ENCODE measurements around the gene FAM78A.
"Not testable (repeated sequence)": the region's sequence is repeated elsewhere in the genome, so short reads cannot be mapped to it uniquely, and the experiment has no call there.

Gene FAM78A

DNA sequence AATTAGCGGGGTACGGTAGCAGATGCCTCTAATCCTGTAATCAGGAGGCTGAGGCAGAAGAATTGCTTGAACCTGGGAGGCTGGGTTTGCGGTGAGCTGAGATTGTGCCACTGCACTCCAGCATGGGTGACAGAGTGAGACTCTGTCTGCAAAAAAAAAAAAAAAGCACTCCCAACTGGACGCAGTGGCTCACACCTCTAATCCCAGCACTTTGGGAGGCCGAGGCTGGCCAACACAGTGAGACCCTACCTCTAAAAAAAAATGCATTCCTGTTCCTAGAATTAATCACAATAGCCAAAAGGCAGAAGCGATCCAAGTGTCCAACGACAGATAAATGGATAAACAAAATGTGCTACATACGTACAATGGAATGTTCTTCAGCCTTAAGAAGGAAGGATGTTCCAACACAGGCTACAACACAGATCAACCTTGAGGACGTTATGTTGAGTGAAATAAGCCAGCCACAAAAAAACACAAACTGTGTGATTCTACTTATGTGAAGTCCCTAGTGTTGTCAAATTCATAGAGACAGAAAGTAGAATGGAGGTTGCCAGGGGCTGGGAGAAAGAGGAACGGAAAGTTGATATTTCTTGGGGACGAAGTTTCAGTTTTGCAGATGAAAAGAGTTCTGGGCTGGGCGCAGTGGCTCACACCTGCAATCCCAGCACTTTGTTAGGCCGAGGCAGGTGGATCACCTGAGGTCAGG, 13.8 kb downstream of the FAM78A start:
- no peak for DNase-seq

DNA sequence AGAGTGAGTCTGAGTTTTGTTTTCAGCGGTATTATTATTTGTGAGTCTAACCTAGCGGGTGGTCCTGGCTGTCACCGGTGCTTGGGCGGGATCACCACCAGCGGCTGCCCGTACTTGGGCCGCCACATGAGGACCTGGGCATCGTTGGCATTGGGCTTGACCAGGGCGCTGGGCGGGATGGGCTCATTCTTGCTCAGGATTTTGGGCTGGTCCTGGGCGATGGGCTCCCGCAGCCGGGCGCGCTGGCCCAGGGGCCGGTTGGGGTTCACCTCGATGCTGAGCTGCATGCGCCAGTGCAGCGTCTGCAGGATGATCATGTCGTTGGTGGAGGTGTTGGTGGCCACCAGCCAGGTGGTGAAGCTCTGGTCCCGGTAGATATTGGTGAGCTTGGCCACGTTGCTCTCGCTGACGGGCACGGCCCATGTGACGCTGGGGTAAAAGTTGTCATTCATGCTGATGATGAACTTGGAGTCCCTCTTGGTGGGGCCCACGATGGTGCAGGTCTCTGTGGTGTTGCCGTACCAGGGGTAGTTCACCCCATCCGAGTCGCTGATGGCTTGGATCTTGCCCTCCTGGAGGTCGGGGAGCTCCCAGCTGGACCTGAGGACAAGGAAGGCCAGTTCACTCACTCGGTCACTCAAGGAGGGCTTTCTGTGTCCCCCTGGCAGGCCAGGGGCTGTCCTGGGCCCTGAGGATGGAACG, 15.4 kb downstream of the FAM78A start:
- no peak for DNase-seq

DNA sequence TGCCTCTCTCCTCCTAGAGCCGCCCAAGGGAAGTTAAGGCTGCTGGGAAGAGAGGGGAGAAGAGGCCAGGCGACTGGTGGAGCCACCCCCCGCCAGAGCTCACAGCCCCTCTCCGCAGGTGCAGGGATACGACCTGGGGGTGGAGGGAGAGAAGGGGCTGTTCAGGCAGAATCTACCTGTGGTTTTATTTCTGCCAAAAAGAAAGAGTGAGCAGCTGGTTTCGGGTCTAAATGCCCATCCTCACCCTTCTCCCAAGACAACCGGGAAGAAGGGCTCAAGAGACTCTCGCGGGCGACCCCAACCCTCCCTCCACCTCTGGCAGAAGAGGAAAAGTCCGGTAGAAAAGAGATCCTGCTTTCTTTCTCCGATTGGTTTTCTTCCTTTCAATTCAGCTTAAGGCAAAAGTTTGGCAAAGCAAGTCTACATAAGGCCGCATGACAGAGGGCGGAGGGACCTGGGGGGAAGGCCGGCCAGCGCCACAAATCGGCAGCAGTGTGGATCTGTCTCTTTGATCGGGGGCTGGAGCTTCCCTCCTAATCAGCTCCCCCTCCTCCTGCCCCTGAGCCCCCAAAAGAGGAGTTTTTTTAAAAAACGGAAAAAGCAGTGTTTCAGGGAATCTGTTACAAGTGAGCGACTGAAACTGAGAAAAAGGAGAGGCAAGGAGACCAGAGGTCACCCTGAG, 16.3 kb downstream of the FAM78A start:
- DNase-seq: no peak

DNA sequence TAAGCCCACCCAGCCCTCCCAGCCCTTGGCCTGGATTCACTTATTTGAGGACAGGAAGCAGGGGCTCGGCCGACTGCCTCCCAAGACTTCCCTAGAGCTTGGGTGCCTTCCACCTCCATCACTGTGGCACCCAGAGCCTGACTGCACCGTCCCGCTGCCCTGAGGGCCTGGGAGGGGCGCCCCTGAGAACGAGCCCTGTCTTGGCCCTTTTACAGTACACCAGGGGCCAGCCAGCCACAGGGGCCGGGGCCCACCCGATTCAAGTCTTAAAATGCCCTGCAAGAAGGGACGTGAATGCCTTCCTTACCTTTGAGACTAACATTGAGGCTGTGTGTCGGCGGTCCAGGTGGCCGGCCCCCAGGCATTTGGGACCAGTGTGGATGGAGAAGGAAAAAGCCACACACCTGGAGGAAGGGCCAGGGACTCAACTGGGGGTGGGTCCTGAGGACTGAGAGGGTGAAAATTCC, 16.8 kb downstream of the FAM78A start:
- no peak for DNase-seq

- DNase-seq: no peak
Observed at GRCh38 chr9:131258698-131259431, 17.4 kb downstream of the FAM78A start.

DNA sequence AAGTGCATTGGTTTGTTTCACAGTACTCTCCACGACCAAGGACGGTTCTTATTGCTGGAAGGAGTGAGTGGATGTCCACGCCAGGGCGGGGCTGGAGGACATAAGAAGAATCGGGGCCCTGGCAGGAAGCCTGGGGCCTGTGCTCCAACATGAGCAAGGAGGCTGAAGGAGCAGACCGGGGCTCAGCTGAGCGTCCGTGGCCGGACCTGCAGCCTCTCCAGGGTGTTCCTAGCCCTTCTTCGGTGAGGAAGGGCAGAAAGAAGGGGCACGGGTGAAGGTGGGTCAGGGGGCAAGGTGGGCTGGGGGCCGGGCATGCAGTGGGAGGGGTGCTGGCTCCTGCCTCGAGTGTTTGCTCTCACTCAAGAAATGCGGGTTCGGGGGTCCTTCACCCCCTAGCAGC, 18.1 kb downstream of the FAM78A start:
- DNase-seq: no peak

- no peak for DNase-seq
Observed at GRCh38 chr9:131257266-131258025, 18.9 kb downstream of the FAM78A start.

DNA sequence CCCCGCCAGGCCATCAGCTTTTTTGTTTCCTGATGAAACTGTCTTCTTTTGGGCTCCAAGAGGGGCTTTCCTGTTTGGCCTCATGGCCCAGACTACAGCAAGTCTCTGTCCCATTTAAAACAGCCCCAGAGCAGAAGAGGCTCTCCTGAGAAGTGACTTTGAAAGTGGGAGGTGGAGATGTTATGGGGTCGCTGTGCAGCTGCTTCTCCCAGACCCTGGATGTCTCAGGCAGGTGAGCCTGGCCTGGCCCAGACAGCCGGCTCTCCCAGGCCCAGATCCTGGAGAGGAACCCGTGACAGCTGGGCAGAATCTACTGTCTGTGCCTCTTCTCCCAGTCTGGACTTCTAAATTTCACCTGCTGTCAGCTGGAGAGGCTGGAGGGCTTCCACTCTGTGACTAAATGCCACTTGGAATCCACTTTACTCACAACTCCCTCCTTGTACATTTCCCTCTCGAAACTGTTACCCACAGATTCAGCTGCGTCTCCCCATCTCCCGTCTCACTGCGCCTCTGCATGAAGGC, 20.6 kb downstream of the FAM78A start:
- DNase-seq: no peak

GRCh38 chr9:131254626-131255025, 21.7 kb downstream of the FAM78A start:
- DNase-seq: no peak

GRCh38 chr9:131253891-131254491, 22.3 kb downstream of the FAM78A start:
- DNase-seq: peak in 1 of 2 donors; percentile 85

- no peak for DNase-seq
Observed at GRCh38 chr9:131252120-131252519, 24.2 kb downstream of the FAM78A start.

- DNase-seq: no peak
Observed at GRCh38 chr9:131246618-131247017, 29.7 kb downstream of the FAM78A start.

GRCh38 chr9:131244331-131244730, 32.0 kb downstream of the FAM78A start:
- DNase-seq: not testable (repeated sequence)

DNA sequence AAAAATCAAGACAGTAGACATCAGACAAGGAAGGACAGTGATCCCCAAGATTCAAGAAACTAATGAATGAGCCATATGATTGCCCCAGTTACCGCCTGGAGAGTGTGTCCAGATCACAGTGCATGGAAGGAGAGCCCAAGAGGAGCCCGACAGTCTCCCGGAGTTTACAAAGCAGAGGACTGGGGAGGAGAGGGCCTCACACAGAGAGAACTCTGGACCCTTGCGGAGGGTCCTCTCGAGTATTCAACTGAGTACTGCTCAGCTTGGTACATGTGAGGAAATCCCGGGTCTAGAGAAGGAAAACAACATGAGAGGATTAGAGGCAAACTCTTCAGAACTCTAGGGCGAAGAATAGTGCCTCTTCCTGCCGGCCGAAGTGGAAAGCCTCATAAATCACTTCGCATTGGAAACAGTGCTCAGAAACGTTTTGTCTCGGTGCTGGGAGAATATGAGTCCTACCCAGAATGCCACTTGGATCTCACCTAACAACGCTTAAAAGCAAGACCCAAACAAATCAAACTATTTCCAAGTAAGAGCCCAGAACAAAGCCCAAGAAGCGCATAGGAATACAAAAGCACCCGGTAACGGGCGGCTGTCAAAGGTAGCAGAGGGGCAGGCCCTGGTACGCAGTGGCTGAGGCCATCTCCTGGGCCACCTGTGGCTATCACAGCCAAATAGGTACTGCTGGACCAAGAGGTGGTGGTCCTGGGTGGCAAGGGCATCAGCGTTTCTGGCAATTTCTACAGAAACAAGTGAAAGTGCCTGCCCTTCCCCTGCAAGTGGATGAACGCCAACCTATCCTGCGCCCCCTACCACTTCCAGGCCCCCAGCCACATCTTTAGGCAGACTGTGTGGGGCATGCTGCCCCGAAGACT, 36.0 kb downstream of the FAM78A start:
- DNase-seq: no peak

GRCh38 chr9:131239161-131239975, 36.9 kb downstream of the FAM78A start:
- DNase-seq: no peak

- DNase-seq: peak; percentile 24 to 40
Observed at GRCh38 chr9:131238402-131239021, 37.8 kb downstream of the FAM78A start.

DNA sequence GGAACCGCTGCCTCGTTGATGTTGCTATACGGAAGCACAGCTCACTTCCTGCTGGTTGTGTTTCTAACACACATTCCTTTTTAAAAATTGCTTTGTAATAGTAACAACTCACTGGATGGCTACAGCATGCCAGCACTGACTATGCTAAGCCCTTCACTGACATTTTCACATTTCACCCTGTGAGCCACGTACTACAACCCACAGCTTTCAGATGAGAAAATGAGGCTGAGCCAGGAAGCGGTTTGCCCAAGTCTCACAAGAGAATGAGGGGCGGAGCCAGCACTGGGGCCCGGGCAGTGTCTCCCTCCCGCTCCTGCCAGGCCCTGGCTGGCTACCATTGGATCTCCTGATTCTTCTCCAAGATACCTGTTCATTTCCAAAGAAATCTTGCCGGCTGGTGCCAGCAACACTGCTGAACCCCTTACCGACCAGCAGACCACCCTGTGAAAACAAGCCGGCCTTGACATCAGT, 38.3 kb downstream of the FAM78A start:
- peak; percentile 57 to 92 for DNase-seq

DNA sequence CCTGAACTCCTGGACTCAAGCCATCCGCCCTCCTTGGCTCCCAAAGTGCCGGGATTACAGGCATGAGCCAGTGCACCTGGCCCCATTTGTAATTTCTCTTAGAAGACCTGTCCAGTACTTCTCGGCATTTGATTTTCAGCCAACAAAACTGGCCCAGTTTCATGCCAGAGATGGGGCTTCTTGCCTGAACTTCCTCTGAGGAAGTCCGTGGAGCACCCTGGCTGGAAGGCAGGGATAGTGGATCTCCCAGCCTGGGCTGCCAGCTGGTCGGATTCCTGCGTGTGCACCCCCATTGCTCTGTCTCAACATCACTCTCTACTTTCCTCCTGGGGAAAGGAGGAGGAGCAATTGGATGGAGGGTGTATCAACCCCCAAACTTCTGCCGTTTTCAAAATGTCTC, 39.0 kb downstream of the FAM78A start:
- no peak for DNase-seq

- no peak for DNase-seq
Observed at GRCh38 chr9:131236761-131237160, 39.5 kb downstream of the FAM78A start.
